CD4-positive, alpha-beta T cell (primary cell): Measurements from ENCODE around the gene CTNNA1. TPM values are rescaled to one million over a fixed set of nuclear protein-coding genes. Genes with fewer than 3 reads are reported as not detected.

Source experiments
- ATAC-seq: fragments of 200-7000 bp; cut with Tn5 transposase; one replicate; pipeline ENCODE4 v1.10.0; 2022; ENCODE audit warnings: mild to moderate bottlenecking; ENCODE audit not compliant: poor library complexity
- CTCF ChIA-PET: fragments of 350-600 bp; sonication (Branson Sonifier 250); formaldehyde crosslinking; loops from one replicate; lab custom pipeline; 2021; ENCODE audit warnings: antibody characterized with exemption, inconsistent platforms; lab: Charles Lee
- POLR2A ChIA-PET: fragments of 350-600 bp; sonication (Branson Sonifier 250); formaldehyde crosslinking; loops from one replicate; lab custom pipeline; 2021; ENCODE audit warnings: antibody characterized with exemption, inconsistent platforms; lab: Charles Lee
- DNase-seq, 14 experiments: peaks; one replicate each; pipeline ENCODE4 v3.0.0-alpha.2; 2013 to 2020; ENCODE audit warnings: mixed read lengths in 2 of 14
- H3K27ac ChIP-seq, 2 donors: one replicate each; pipeline versions ENCODE4 v1.5.1 to v1.7.0; 2013; ENCODE audit warnings: low read length in 2 of 2, low read depth in 1 of 2, mild to moderate bottlenecking in 1 of 2
- H3K27me3 ChIP-seq, 2 experiments: 1 replicate in 1 of 2; 2 replicates in 1 of 2; pipeline versions ENCODE4 v1.6.1 to v1.7.0; 2013; ENCODE audit warnings: low read length in 2 of 2, control low read depth in 1 of 2, mild to moderate bottlenecking in 1 of 2, moderate library complexity in 1 of 2; ENCODE audit not compliant: insufficient read depth in 2 of 2, control insufficient read depth in 1 of 2
- H3K36me3 ChIP-seq: one replicate; pipeline ENCODE4 v1.6.1; 2013; ENCODE audit warnings: low read length, control low read depth; ENCODE audit not compliant: insufficient read depth
- H3K4me1 ChIP-seq: one replicate; pipeline ENCODE4 v1.6.1; 2013; ENCODE audit warnings: low read length, control low read depth; ENCODE audit not compliant: insufficient read depth
- H3K4me3 ChIP-seq: one replicate; pipeline ENCODE4 v1.5.1; 2013; ENCODE audit warnings: mild to moderate bottlenecking, low read length, moderate library complexity
- H3K9me3 ChIP-seq, 2 experiments: 1 replicate in 1 of 2; 2 replicates in 1 of 2; pipeline versions ENCODE4 v1.6.1 to v1.7.0; 2013; ENCODE audit warnings: low read length in 2 of 2, mild to moderate bottlenecking in 2 of 2, control low read depth in 1 of 2, moderate library complexity in 1 of 2; ENCODE audit not compliant: control insufficient read depth in 1 of 2, insufficient read depth in 1 of 2
- H3K27ac Mint-ChIP-seq: one replicate; pipeline ENCODE4 v1.8.0; 2020; ENCODE audit warnings: mixed read lengths
- H3K27me3 Mint-ChIP-seq: one replicate; pipeline ENCODE4 v1.8.0; 2021; ENCODE audit warnings: mixed read lengths
- H3K36me3 Mint-ChIP-seq: one replicate; pipeline ENCODE4 v1.8.0; 2021; ENCODE audit warnings: low read depth, mixed read lengths
- H3K4me1 Mint-ChIP-seq: one replicate; pipeline ENCODE4 v1.8.0; 2021; ENCODE audit warnings: low read depth, mixed read lengths
- H3K4me3 Mint-ChIP-seq: one replicate; pipeline ENCODE4 v1.8.0; 2020; ENCODE audit warnings: mild to moderate bottlenecking, mixed read lengths
- H3K9me3 Mint-ChIP-seq: one replicate; pipeline ENCODE4 v1.8.0; 2020; ENCODE audit warnings: mixed read lengths
- CTCF ChIP-seq: fragments of 200-600 bp; IDR thresholded peaks from one replicate; pipeline ENCODE4 v1.8.0; 2022; ENCODE audit warnings: antibody characterized with exemption, mild to moderate bottlenecking
- intact Hi-C, 2 experiments: fragments of 100-400 bp; cut with DNase I in 1 of 2; cut with micrococcal nuclease in 1 of 2; formaldehyde crosslinking; loops; one replicate each; pipeline versions ENCODE4 v1.15.1 to v1.9.0; 2023 to 2025; cut with DNase I, micrococcal nuclease
- total RNA-seq, 174 experiments: library from RNA in 2 of 174; stranded (reverse) in 2 of 174; gene quantifications; one replicate each; pipeline ENCODE4 v1.2.3 and lab custom pipeline; 2021 to 2026

Gene CTNNA1
- total RNA-seq, 2 experiments from 2014 or later, result 6.0 to 6.7 TPM

GRCh38 chr5:138898742-138899141, 145.5 kb downstream of the CTNNA1 start:
- Histone ChIP-seq H3K27ac (no peak overlapping the region), H3K4me1 (no peaks in the 10 kb centered on the region), H3K36me3 (no peaks in the 10 kb centered on the region), H3K9me3 (no peaks in the 10 kb centered on the region), H3K4me3 (no peak overlapping the region), H3K27me3 (no peaks in the 10 kb centered on the region)
- no peaks in the 10 kb centered on the region for H3K36me3 Mint-ChIP-seq
- intact Hi-C loops, result no loop called here
- H3K27ac Mint-ChIP-seq, result no peak overlapping the region
- no peak for TF ChIP-seq CTCF
- no peaks in the 10 kb centered on the region for H3K4me1 Mint-ChIP-seq
- ATAC-seq (no peak), DNase-seq (no peak)
- CTCF ChIA-PET, result no interaction called here
- POLR2A ChIA-PET, result interaction anchor here (0.6 kb wide), 1 partner anchor 224 kb away, joined by 4 read pairs; no protein-coding TSS in a partner anchor
- no peaks in the 10 kb centered on the region for H3K9me3 Mint-ChIP-seq
- no peak overlapping the region for H3K4me3 Mint-ChIP-seq
- no peaks in the 10 kb centered on the region for H3K27me3 Mint-ChIP-seq

- DNase-seq (peak in 3 of 14 experiments; percentile 2 to 7 (median 3)), ATAC-seq (no peak)
- no peak overlapping the region for H3K27ac ChIP-seq
- peaks cover 6% of the 10 kb centered on the region for H3K36me3 ChIP-seq
- H3K27me3 ChIP-seq, result no peaks in the 10 kb centered on the region
- H3K4me3 Mint-ChIP-seq, result no peak overlapping the region
- CTCF ChIA-PET, result no interaction called here
- TF ChIP-seq CTCF, result no peak
- H3K4me1 Mint-ChIP-seq, result no peaks in the 10 kb centered on the region
- intact Hi-C loops, result no loop called here
- H3K9me3 ChIP-seq, result no peaks in the 10 kb centered on the region
- H3K36me3 Mint-ChIP-seq, result peaks cover 3% of the 10 kb centered on the region
- no peaks in the 10 kb centered on the region for H3K4me1 ChIP-seq
- no peak overlapping the region for H3K27ac Mint-ChIP-seq
- H3K4me3 ChIP-seq, result no peak overlapping the region
- no peaks in the 10 kb centered on the region for H3K27me3 Mint-ChIP-seq
- POLR2A ChIA-PET, result no interaction called here
- H3K9me3 Mint-ChIP-seq, result no peaks in the 10 kb centered on the region
Observed at GRCh38 chr5:138900281-138900965, 147.2 kb downstream of the CTNNA1 start.

GRCh38 chr5:138901716-138902115, 148.5 kb downstream of the CTNNA1 start:
- ChIA-PET CTCF (no interaction called here), POLR2A (no interaction called here)
- Mint-ChIP-seq H3K27me3 (no peaks in the 10 kb centered on the region), H3K36me3 (peaks cover 3% of the 10 kb centered on the region), H3K9me3 (no peaks in the 10 kb centered on the region), H3K27ac (no peak overlapping the region), H3K4me1 (no peaks in the 10 kb centered on the region), H3K4me3 (no peak overlapping the region)
- no peak for DNase-seq
- TF ChIP-seq CTCF, result no peak
- Histone ChIP-seq H3K36me3 (peaks cover 9% of the 10 kb centered on the region), H3K9me3 (no peaks in the 10 kb centered on the region), H3K4me1 (no peaks in the 10 kb centered on the region), H3K27ac (no peak overlapping the region), H3K4me3 (no peak overlapping the region), H3K27me3 (no peaks in the 10 kb centered on the region)
- ATAC-seq, result no peak
- intact Hi-C loops, result no loop called here
